GM12891 (cell line): ENCODE results near the gene PPP1R12B.
"Not testable (repeated sequence)": the region's sequence is repeated elsewhere in the genome, so short reads cannot be mapped to it uniquely, and the experiment has no call there.

Experiments
- PAX5 ChIP-seq: IDR thresholded peaks from 2 replicates; pipeline ENCODE4 v1.6.1; 2011; ENCODE audit warnings: low read length, moderate library complexity, mild to moderate bottlenecking; ENCODE audit not compliant: insufficient read depth, severe bottlenecking
- POLR2A ChIP-seq: IDR thresholded peaks from 2 replicates; pipeline ENCODE4 v1.6.1; 2011; ENCODE audit warnings: low read depth, low read length, control low read depth
- POLR2AphosphoS5 ChIP-seq: IDR thresholded peaks from 2 replicates; pipeline ENCODE4 v1.6.1; 2011; ENCODE audit warnings: low read depth, low read length, control low read depth
- POU2F2 ChIP-seq: IDR thresholded peaks from 2 replicates; pipeline ENCODE4 v1.6.1; 2011; ENCODE audit warnings: low read depth, mild to moderate bottlenecking, control low read depth, low read length, moderate library complexity
- SPI1 ChIP-seq: IDR thresholded peaks from 2 replicates; pipeline ENCODE4 v1.6.1; 2011; ENCODE audit warnings: low read depth, low read length, control low read depth
- TAF1 ChIP-seq: IDR thresholded peaks from 2 replicates; pipeline ENCODE4 v1.6.1; 2011; ENCODE audit warnings: low read depth, low read length, control low read depth

DNA sequence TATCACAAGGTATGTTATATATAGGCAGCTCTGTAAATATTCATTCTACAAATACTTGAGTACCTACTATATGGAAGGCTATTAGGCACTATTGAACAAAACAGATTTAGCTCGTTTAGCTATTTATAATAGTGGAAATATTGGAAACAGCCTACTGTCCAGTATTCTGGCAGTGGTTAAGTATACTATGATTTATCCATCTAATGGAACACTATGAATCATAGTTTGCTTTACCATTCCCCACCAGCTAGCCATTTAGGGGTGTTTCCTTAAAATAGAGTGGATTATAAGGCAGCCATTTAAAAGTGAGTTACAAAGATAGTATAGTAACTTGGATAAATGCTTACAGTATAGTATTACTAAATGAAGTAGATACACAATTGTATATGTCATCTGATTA is 169.7 kb downstream of the PPP1R12B start:
- not testable (repeated sequence) for TF ChIP-seq POLR2A, POLR2AphosphoS5, SPI1, TAF1, PAX5, POU2F2
